GM19452 (cell line): ENCODE data around the gene CERT1.
"Not testable (repeated sequence)": the region's sequence is repeated elsewhere in the genome, so short reads cannot be mapped to it uniquely, and the experiment has no call there.

Experiments
- ATAC-seq: cut with Tn5 transposase; IDR thresholded peaks from one replicate; pipeline ENCODE4 v1.9.1; 2021; ENCODE audit not compliant: unreplicated experiment

CERT1 gene

DNA sequence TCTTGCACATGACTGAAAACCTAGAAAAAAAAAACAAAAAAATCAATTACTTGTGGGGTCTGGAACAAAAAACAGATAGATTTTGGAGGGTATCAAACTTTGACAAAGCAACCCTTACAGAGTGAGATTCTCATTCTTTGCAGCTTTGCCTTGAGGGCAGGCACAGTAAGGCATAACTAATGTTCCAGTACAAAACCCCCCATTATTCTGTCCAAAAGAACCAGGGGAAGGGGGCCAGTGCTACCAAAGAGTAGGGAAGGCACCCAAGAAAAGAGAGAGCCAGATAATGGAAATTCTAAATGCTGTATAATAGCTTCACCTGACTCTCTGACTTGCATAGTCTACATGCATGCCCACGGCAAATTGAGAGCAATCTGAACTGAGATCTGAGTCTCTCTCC lies 13.2 kb upstream of the CERT1 start:
- ATAC-seq, result no peak

DNA sequence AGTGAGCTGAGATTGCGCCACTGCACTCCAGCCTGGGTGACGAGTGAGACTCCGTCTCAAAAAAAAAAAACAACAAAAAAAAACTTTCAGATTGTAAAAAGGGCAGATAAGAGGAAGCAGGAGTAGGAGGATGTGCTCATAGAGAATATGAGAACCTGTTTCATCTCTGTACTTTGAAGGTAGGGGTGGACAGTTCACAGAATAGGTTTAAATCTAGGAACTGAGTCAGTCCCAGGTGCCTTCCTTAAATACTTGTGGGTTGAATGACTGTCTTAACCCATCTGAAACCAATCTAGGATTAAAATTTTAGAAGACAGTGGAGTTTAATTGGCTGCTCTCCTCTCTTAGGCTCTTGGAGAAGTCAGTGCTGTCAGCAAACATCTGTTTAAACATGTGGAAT lies 12.6 kb upstream of the CERT1 start:
- ATAC-seq, result peak; percentile 59

DNA sequence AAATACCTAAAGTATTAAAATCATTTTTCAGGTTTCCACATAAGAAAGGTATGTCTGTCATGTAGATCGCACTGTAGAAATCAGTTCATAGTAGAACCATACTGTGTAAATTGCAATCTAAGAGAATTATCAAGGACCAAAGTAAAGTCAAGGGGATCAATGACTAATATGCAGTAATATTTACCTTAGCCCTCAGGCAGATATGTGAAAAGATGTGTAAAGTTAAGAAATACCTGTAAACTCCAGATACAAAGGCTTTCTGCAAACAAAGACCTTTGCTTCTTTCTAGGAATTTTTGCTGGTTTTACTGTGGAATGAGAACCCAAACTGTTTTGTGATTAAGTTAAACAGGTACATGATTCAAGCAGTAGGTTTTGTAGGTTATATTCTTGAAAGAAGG lies 11.8 kb upstream of the CERT1 start:
- ATAC-seq, result no peak

DNA sequence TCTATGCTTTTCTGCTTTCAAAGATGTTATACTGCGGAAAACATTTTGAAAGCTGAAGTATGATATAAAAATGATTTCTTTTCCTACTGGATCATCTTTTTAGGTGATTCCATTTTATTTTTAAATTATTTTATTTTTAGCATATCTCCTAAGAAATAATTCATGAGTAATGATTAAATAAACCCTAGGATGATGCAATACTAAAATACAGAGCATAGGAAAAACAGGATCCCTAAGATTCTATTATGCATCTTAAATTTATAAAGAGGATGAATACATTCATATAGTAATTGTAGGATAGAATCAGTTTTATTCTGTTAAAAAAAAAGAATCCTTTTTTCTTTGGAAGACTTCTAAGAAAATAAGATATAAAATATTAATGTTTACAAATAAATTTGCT lies 11.1 kb upstream of the CERT1 start:
- no peak for ATAC-seq

DNA sequence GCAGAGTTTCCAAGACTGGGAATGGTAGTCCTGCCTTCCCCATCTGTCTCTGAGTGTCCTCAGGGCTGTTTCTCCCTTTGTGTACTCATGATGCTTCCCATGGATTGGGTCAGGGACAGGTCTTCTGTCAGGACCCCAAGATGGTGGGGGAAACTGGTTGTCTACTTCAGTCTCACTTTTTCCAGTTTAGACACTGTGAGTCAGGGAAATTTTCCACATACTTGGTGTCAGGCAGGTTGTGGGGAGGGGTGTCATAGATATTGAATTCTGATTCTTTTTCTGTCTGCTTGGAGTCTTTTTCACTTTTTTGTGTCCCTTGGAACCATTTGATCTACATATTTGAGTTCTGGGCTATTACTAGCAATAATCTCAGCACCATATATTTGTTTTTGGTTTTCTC lies 10.6 kb upstream of the CERT1 start:
- ATAC-seq, result no peak

DNA sequence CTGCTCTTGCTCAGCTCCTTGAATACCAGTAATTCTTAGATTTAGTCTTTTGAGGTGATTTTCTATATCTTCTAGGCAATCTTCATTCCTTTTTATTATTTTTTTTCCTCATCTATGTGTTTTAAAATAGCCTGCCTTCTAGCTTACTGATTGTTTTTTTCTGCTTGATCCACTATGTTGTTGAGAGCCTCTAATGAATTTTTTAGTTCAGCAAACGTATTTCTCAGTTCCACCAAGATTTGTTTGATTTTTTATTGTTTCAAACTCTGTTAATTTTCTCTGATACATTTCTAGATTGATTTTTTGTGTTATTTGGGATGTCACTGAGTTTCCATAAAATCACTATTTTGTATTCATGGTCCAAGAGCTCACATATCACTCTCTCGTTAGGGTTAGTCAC lies 9.8 kb upstream of the CERT1 start:
- ATAC-seq, result no peak

DNA sequence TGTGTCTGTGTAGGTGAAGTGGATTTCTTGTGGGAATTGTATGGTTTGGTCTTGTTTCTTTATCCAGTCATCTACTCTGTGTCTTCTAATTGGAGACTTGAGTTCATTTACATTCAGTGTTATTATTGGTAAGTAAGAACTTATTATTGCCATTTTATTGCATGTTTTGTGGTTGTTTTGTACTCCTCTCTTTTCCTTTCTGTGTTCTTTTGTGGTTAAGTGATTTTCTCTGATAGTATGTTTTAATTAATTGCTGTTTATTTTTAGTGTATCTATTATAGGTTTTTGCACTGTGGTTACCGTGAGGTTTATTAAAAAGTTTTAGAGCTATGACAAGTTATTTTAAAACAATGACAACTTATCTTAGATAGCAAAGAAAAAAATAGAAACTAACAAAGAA lies 8.3 kb upstream of the CERT1 start:
- no peak for ATAC-seq

DNA sequence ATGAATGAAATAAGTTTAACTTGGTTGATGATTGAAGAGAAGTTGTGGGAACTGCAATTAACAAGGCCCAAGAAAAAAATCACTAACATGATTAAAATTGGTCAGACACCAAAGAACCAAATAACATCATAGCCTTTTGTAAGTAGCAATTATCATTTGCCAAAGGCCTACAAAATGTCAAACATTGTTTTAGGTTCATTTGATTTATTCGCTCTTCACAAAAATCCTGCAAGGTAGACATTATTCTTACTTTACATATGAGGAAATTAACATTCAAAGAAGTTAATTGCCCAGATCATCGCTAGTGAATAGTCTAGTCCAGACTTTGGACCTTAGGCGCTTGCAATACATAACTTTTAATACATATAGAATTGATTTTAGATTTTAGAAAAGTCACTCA lies 2.9 kb upstream of the CERT1 start:
- ATAC-seq, result no peak

DNA sequence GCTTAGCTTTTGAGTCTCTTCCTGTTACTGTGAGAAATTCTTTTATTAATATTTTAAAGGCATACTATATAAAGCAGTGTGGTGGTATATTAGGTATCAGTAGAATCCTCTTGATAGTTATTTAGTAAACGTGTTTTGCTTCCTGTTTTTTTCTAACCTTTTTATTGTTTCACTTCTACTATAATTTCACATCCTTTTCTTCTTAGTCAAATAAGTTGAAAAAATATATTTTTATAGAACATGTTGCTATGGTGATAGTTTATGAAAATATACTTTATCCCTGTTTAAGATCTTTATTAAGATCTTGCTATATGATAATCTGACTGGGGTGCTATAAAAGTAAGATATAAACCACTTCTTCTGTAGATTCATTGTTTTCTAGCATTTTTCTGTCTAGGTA lies 2.4 kb upstream of the CERT1 start:
- no peak for ATAC-seq

DNA sequence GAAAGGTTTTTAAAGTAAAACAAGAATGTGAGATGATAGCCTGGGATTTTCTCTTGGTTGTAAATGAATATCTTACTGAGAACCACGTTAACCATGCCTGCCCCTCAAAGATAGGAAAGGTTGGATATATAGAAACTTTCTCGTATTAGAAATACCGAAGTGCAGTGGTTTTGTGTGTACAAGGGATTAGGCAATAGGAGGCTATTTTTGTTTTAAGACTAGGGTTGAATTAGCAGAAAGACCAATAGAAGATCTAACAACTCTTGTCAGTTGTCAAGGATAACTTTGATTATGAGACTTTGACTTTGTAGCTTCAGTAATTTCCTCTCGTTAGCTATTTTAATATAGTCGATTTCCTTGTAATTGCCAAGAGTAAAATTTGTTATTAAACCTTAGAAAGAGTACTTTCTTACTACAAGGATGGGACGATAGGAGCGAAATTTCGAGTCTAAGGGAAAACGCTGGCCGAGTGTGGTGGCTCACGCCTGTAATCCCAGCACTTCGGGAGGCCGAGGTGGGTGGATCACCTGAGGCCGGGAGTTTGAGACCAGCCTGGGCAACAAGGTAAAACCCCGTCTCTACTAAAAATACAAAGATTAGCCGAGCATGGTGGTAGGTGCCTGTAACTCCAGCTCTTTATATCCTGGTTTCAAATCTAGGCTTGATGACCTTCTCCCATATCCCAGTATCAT lies 1.1 kb upstream of the CERT1 start:
- ATAC-seq, result no peak

DNA sequence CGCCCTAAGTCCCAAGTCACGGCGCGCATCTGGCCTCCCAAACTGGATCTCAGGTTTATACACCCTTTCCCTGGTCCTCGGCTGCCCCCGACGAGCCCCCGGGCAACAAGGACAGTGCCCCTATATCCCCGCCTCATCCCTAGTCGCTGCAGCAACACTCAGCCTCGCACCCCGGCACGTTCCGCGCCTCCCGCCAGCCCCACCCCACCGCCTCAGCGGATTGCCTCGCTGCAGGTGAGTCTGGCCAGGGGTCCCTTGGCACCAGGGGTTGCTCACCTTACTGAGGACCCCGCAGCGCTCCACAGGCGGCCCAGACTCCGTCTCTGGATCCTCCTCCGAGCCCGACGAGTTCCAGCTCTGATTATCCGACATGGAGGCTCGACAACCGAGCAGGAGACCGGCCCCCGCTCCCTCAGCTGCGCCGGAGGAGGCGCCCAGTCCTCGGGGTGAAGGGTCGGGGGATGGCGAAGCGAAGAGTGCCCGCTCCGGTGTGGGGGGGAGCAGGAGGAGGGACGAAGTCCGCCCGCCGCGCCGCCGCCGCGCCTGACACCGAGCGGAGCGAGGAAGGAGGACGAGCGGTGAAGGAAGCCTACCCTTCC lies 494 bp downstream of the CERT1 start:
- peak; percentile 29 for ATAC-seq

DNA sequence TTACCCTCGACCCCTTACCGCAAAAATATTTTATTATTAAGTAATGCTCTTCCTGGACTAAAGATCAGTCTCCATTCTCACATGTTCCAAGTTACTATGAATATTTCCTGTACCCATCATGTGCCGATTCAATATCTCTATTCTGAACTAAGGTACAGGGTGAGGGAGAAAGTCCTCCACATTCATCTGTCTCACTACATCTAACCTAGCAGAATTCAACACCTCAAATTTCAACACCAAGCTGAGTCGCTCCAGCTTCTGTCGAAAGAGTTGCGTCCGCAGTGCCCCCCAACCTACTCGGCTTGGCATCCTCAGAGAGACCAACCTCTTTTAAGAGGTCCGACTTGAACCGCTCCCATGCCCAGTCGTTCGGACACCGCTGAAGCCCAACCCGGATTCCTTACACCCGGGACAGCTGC lies 1.0 kb downstream of the CERT1 start:
- no peak for ATAC-seq

DNA sequence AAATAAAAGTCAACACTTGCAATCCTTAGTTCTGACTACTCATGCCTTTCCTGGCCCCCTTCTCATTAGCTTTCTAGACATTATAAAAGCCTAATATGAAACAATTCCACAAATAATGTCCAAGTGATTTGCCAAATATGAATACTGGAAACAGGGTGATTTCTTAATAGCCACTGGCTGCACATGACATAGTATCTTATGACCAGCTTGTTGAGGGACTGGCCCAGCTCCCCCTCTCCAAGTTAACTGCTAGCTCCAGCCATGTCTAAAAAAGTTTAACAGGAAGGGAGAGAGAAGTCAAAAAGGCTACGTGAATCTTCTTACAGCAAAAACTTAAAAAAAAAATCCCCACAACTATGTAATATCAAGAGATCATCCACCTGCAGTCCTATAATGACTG lies 1.5 kb downstream of the CERT1 start:
- ATAC-seq, result no peak

DNA sequence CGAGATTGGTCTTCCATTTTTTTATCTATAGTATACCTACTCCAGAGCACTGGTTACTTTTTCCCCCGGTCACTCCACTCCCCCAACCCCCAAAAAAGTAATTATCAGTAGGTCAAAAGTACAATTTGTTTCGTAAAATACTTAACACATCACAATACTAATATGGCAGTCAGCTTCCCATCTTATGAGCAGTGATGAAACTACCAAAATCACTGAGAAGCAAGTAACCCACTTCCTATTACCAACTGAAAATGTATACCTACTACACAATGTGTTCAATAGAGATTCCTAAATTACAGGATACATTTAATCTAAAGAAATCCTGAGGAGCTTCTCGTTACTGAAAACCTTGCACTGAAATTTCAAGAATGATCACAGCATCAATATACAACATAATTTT lies 1.9 kb downstream of the CERT1 start:
- ATAC-seq, result no peak

DNA sequence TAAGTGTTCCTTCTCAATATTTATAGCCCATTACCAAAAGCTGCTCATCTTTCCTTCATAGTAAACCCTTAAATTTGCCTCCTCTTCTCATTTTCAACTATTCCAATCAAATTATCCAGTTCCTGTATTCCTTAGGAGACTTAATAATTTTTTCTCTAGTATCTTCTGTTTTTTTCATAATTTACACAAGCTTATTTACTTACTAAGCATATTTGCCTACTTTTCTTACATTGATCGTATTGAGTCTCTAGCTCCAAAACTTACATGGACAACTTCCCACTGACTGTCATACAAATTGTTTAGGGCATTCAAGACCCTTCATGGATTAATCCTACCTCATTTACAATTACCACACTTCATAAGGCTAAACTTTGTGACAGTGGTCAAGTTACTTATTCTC lies 3.6 kb downstream of the CERT1 start:
- no peak for ATAC-seq

DNA sequence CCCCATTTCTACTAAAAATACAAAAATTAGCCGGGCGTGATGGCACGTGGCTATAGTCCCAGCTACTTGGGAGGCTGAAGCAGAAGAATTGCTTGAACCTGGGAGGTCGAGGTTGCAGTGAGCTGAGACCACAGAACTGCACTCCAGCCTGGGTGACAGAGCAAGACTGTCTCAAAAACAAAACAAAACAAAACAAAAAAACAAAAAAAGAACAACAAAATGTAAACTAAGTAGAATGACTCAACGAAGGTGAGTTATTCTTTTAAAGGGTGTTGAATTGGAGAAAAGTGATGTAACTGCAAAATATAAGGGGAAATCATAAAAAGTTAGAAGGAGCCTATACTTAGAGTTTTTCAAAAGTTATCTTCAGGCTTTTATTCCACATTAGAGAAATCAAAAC lies 6.3 kb downstream of the CERT1 start:
- ATAC-seq, result not testable (repeated sequence)

DNA sequence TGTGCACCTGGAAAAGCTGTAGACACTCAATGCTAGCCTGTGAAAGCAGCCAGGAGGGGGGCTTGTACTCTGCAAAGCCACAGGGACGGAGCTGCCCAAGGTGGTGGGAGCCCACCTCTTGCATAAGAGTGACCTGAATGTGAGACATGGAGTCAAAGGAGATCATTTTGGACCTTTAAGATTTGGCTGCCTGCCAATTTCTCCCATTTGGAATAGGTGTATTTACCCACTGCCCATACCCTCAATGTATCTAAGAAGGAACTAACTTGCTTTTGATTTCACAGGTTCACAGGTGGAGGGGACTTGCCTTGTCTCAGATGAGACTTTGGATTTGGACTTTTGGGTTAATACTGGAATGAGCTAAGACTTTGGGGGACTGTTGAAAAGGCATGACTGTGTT lies 12.6 kb downstream of the CERT1 start:
- ATAC-seq, result not testable (repeated sequence)

DNA sequence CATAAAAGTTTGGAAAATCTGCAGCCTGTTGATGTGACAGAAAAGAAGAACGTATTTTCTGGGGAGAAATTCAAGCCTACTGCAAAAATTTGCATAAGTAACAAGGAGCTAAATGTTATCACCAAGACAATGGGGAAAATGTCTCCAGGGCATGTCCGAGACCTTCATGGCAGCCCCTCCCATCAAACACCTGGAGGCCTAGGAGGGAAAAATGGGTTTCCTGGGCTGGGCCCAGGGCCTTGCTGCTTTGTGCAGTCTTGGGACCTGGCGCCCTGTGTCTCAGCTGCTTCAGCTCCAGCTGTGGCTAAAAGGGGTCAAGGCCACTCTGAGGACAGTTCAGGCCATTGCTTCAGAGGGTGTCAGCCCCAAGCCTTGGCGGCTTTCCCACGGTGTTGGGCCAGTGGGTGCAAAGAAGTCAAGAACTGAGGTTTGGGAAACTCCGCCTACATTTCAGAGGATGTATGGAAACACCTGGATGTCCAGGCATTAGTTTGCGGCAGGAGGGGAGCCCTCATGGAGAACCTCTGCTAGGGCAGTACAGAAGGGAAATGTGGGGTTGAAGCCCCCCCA lies 13.1 kb downstream of the CERT1 start:
- ATAC-seq, result no peak

DNA sequence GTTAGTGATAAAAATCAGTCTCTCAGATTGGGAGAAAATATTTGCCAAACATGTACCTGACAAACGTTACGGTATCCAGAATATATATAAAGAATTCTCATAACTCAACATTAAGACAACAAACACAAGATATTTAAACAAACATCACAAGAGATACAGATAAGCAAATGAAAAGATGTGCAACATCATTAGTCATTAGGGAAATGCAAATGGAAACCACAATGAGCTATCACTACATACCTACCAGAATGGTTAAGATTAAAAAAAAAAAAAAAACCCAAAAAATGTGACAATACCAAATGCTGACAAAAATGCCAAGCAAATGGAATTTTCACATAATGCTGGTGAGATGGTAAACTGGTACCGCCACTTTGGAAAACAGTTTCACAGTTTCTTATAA lies 15.4 kb downstream of the CERT1 start:
- no peak for ATAC-seq

DNA sequence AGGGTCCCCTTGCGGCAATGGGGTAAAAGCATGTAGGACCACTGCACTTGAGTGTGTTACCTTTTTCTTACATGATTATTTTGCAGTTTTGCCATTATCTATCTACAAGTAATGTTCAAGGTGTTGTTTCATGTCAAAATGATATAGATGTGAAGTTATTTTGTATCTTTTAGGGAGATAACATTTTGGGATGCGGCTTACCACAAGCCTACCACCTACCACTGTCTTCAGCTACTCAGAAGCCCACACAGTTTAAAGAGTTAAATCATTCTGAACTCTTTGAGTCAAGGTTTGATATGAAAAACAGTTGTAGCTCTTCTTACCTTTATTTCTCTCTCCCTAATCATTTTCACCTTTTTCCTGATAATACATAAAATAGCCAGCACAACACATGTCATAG lies 19.8 kb downstream of the CERT1 start:
- no peak for ATAC-seq

DNA sequence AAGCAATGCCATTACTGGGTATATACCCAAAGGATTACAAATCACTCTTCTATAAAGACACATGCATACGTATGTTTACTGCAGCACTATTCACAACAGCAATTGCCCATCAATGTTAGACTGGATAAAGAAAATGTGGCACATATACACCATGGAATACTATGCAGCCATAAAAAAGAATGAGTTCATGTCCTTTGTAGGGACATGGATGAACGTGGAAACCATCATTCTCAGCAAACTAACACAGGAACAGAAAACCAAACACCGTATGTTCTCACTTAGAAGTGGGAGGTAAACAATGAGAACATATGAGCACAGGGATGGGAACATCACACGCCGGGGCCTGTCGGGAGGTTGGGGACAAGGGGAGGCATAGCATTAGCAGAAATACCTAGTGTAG lies 21.6 kb downstream of the CERT1 start:
- ATAC-seq, result not testable (repeated sequence)

DNA sequence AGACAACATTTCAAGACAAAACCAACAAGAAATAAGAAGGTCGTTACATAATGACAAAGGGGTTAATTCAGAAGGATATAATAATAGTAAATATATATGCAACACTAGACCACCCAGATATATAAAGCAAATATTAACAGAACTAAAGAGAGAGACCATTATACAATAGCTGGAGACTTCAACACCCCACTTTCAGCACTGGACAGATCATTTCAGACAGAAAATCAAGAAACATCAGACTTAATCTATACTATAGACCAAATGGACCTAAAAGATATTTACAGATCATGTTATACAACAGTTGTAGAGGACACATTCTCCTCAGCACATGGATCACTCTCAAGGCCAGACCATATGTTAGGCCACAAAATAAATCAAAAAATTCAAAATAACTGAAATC lies 26.8 kb downstream of the CERT1 start:
- ATAC-seq, result no peak

DNA sequence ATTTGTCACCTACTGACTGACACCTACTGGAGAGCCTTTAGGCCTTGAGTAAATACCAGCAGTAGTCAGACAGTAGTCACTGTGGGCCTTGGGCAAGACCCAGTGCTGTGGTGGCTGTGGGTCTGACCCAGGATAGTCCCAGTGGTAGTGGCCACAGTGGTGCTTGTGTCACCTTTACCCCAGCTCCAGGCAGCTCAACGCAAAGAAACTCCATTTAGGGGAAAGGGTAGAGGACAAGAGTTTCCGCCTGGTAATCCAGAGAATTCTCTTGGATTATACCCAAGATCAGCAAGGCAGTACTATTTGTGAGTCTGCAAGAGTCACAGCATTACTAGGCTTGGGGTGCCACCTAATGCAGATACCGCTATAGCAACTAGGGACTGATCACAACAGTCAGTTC lies 28.9 kb downstream of the CERT1 start:
- no peak for ATAC-seq
